ENCODE data around the gene CAMKK1.

The CAMKK1 gene

GRCh38 chr17:3935140-3935542 is 42.3 kb upstream of the CAMKK1 start (continued):
- TF ChIP-seq TSHZ2 (CRISPR knock-in tag; IDR thresholded peaks at IDR 0.05) = no peak
- no peak for TF ChIP-seq PPARA (CRISPR knock-in tag; IDR thresholded peaks at IDR 0.05; ENCODE audit: borderline replicate concordance)

GRCh38 chr17:3929764-3930163 is 36.9 kb upstream of the CAMKK1 start:
- TF ChIP-seq BACH2 (CRISPR knock-in tag; IDR thresholded peaks at IDR 0.05; ENCODE audit: borderline replicate concordance) (no peak), TCF4 (CRISPR knock-in tag; IDR thresholded peaks at IDR 0.05; ENCODE audit: borderline replicate concordance) (no peak), POU6F1 (CRISPR knock-in tag; IDR thresholded peaks at IDR 0.05; ENCODE audit: borderline replicate concordance, low read depth) (no peak), ZC3H10 (CRISPR knock-in tag; IDR thresholded peaks at IDR 0.05) (no peak)
- no peak for ATAC-seq

GRCh38 chr17:3929181-3929580 is 36.3 kb upstream of the CAMKK1 start:
- ATAC-seq = no peak
- TF ChIP-seq PPARA (CRISPR knock-in tag; IDR thresholded peaks at IDR 0.05; ENCODE audit: borderline replicate concordance) (no peak), CREB5 (CRISPR knock-in tag; IDR thresholded peaks at IDR 0.05; ENCODE audit: low read depth) (no peak), ESRRG (CRISPR knock-in tag; IDR thresholded peaks at IDR 0.05) (no peak), ZFP3 (CRISPR knock-in tag; IDR thresholded peaks at IDR 0.05) (no peak), TOX (CRISPR knock-in tag; IDR thresholded peaks at IDR 0.05; ENCODE audit: borderline replicate concordance) (no peak), OSR1 (CRISPR knock-in tag; IDR thresholded peaks at IDR 0.05) (no peak), PATZ1 (CRISPR knock-in tag; IDR thresholded peaks at IDR 0.05; ENCODE audit: borderline replicate concordance) (no peak), RARB (CRISPR knock-in tag; IDR thresholded peaks at IDR 0.05) (no peak), ISL1 (CRISPR knock-in tag; IDR thresholded peaks at IDR 0.05) (no peak), ZC3H10 (CRISPR knock-in tag; IDR thresholded peaks at IDR 0.05) (no peak), SNAI2 (CRISPR knock-in tag; IDR thresholded peaks at IDR 0.05) (no peak)

- no peak for ATAC-seq
- no peak for TF ChIP-seq TOX (CRISPR knock-in tag; IDR thresholded peaks at IDR 0.05; ENCODE audit: borderline replicate concordance)
- no peak for TF ChIP-seq ISL1 (CRISPR knock-in tag; IDR thresholded peaks at IDR 0.05)
- no peak for TF ChIP-seq POU6F1 (CRISPR knock-in tag; IDR thresholded peaks at IDR 0.05; ENCODE audit: borderline replicate concordance, low read depth)
- TF ChIP-seq BACH2 (CRISPR knock-in tag; IDR thresholded peaks at IDR 0.05; ENCODE audit: borderline replicate concordance) = no peak
- no peak for TF ChIP-seq CSDC2 (CRISPR knock-in tag; IDR thresholded peaks at IDR 0.05)
- no peak for TF ChIP-seq SNAI2 (CRISPR knock-in tag; IDR thresholded peaks at IDR 0.05)
- no peak for TF ChIP-seq TSHZ2 (CRISPR knock-in tag; IDR thresholded peaks at IDR 0.05)
Observed at GRCh38 chr17:3928406-3928805, 35.6 kb upstream of the CAMKK1 start.
